HG03558 (cell line): ENCODE data around the gene IPO13.
A peak's percentile ranks its signal among the peaks of the same experiment; 100 is the strongest.

Experiments
- ATAC-seq: cut with Tn5 transposase; IDR thresholded peaks from one replicate; pipeline ENCODE4 v1.9.1; 2021; ENCODE audit warnings: moderate number of reproducible peaks; ENCODE audit not compliant: unreplicated experiment; ENCODE audit errors: extremely low read depth

IPO13 gene

DNA sequence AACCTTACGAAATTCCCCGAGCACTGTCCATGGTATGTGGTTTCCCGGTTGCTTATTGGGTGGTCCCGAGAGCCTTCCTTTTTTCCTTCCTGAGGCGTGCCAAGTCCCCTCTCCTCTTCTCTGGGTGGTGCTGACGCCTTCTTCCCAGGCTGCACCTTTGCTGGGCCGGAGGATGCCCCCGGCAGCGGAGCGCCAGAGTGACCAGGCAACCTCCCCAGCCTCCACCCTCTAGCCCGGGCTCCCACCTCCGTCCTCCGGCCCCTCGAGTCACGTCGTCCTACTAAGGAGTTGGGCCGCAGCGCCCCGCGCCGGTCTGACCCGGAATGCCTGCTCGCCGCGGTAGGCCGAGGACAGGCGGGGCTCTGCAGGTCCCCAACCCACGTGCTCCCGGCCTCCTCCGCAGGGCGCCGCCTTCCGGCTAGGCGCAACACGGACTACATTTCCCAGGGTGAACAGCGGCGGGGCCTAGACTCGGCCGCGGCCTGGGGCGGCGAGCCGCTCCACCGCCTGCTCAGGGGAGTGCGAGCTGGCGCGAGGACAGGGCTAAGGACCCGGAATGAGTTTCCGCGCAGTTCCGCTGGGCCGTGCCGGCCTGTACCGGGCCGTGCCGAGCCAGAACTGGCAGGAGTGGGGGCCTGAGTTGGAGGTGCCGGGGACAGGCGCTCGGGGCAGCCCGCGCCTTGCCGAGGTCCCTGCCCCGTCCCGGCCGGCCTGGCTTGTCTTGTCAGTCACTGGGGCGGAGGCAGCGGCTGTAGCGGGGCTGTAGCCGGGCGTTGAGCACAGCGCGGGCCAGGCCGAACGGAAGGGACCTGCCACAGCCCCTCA is at the start of gene IPO13:
Gene IPO13 (plus strand): TSS at position 715 of the 825 bp plus-strand sequence. CDS start 651 bp downstream, outside the sequence.
- ATAC-seq = peak; percentile 88

GRCh38 chr1:43898981-43899380 is 47.8 kb upstream of the IPO13 start:
- no peak for ATAC-seq

GRCh38 chr1:43900386-43900785 is 46.4 kb upstream of the IPO13 start:
- ATAC-seq = no peak

DNA sequence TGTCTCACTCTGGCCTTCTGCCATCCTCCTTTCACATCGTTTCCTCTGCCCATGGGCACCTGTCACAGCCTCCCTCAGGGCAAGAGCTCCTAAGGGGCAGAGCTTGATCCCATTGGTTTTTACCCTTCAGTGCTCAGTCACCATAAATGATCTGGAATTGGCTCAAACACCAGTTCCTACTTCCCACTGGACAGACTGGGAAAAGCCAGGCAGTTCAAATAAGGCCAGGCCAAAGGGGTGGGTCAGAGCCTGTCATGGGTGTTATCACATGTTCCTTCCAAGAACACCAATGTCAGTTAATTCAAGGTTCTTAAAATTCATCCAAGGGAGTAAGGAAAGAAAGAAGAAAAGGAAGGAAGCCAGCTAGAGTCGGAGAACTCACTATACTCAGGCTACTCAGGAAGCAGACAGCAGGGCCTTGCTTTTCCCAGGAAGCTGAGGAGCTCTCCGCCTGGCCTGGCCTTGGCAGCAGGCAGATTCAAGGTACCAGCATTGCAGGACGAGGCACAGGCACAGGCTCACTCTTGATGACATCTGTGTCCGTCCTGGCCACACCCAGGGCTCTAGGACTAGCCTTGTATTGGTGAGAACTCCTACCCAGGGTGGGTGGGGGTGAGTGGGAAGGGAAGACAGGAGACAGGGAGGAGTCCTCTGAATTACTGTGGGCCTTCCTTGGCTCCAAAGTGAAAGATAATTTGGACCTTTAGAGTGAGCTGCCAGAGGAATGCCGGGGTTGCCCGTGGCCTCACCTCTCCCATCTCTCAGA is 45.4 kb upstream of the IPO13 start:
- no peak for ATAC-seq

GRCh38 chr1:43902058-43902831 is 44.5 kb upstream of the IPO13 start:
- no peak for ATAC-seq

GRCh38 chr1:43904660-43905551 is 41.8 kb upstream of the IPO13 start:
- no peak for ATAC-seq

DNA sequence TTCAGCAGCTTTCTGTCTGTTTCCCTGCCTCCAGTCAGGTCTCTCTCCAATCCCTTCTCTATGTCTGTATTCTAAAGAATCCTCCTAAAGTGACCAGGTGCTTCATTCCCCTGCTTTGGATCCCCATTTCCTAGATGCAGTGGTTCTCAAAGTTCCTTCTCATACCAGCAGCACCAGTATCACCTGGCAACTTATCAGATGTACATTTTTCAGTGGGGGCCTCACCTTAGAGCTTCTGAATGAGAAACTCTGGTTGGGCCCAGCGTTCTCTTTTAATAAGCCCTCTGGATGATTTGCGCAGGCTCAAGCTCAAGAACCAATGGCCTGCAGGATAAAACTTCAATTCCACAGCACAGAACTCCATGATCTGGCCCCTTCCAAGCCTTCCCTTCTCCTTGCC is 38.5 kb upstream of the IPO13 start:
- no peak for ATAC-seq

- ATAC-seq = no peak
These were observed 37.9 kb upstream of the IPO13 start for GRCh38 chr1:43908858-43909257.

DNA sequence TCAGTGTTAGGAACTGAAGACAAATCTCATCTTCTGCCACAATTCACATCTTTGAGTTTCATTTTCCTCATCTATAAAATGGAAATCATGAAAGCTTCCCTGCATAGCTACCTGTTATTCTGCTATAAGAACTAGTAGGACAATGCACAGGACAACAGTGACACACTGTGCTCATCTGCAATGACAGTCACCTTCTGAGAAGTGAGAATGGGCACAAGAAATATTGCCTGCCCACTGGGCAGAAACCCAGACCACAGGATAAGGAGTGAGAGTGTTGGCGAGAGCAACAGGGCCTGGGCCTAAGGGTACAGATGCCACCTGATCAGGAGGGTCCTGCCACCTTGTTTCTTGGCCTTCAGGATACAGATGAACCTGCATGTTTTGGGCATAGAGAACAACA is 36.4 kb upstream of the IPO13 start:
- ATAC-seq = no peak

DNA sequence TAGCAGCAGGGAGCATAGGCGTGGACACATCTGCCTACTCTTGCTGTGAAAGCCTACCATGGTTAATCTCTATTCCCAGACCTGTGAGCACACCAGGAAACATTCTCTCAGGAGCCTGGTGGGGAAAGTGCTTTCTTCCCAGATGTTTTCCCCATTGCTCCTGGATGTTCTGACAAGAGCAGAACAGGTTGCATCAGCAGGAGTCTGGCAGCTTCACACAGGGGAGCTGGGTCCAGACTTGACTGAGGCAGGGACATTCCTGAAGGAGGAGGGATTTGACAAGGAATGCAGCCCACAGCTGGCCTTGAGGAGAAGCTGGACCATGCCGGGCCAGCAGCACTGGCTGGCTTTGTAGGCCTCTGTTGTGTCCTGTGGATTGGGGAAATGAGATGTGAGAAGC is 34.1 kb upstream of the IPO13 start:
- no peak for ATAC-seq

GRCh38 chr1:43913051-43913501 is 33.7 kb upstream of the IPO13 start:
- no peak for ATAC-seq

DNA sequence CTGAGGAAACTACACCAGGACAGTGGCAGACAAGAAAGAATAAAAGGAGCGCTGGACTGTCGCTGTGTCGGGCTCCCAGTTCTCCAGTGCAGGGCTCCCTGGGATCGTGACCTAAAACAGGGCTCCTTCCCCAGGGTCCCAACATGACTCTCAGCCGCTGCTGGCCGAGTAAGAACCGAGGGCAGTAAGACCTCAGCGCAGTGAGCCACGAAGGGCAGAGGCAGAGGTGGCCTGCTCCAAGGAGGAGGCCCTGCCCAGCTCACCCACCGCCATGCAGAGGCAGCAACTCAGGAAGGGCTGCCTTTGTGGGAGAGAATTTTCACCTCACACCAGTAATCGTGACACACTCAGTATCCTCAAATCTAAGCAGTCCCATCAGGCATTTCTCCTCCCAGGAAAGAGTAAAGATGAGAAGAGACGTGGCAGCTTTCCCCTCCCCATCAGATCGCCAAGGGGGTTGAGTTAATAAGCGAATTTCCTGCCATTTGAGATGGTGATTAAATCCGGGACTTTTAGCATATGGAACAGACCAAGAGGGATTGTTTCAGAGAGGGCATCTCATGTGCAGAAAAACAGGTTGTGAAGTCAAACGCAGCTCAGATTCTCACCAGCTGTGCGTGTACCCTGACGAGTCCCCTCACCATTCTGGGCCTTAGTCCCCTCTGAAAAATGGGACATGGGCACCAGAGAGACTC is 32.9 kb upstream of the IPO13 start:
- no peak for ATAC-seq

DNA sequence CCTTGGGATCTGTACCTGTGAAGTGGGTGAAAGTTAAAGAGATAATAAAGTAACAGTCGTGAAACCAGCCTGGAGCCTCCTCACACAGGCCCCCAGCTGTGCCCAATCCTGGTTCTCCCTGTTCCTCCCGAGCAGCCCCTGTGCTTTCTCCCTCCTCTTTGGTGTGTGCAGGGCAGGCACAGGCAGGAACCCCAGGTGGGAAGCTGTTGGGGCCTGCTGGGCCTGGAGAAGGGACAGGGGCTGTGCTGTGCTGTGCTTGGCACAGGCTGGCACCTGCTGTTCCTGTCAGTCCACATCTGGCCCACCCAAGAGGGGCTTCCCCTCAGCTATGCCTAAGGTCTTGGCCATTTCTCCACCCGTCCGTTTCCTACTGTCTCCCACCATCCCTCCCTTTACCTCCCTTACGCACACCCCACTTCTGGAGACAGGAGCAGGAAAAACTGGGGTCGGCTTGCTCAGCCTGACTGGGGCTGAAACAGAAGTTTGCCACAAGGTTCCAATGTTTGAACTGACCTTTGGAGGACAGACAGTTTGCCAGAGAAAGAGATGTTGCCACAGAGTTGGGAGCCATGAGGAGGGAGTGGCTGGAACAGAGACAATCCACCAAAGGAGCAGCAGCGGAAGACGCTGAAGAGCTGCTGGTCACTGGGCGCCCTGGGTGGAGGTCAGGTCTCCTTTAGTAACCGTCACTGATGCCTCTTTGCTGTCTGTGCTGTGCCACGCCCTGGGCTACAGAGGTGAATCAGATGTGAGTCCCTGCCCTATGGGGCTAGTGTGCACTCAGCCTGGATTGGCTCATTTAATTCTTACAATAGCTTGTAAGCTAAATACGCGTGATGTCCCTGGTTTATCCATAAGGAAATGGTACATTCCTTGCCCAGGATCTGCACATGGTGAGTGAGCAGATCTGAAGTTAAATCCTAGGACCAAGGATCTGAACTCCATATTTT is 31.9 kb upstream of the IPO13 start:
- ATAC-seq = no peak

DNA sequence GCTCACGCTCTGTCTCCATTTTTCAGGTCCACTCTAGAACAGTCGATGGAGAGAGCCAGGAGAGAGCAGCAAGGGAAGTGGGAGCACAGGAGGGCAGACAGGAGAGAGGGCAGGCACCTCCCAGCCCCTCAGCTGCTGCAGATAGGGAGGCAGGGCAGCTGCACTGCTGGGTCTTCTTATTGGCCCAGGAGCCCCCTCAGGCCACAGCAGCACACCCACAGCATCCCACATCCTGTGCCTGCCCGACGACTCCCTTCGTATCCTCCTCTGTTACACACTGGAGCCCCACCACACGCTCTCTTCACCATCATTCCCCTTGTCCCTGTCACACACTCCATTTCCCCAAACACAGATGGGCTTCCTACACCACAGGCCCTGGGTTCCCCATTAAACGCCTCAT is 26.8 kb upstream of the IPO13 start:
- ATAC-seq = no peak

DNA sequence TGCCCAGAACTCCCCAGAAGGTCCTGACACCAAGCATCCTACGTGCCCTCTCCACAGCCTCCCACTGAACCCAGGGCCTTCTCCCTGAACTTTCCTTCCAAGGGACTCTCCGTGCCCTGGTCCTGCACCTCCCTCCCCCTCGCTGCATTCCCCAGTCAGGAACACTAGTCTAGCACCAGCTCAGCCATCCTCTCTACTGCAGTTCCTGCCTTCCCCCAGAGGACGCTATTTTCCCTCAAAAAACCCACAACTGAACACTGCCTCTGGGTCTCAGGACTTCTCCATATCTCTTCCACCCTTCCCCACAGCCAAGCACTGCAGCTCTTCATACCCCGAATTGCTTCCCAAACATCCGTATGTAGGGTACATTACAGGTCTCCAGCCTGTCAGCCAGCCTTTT is 25.7 kb upstream of the IPO13 start:
- no peak for ATAC-seq

DNA sequence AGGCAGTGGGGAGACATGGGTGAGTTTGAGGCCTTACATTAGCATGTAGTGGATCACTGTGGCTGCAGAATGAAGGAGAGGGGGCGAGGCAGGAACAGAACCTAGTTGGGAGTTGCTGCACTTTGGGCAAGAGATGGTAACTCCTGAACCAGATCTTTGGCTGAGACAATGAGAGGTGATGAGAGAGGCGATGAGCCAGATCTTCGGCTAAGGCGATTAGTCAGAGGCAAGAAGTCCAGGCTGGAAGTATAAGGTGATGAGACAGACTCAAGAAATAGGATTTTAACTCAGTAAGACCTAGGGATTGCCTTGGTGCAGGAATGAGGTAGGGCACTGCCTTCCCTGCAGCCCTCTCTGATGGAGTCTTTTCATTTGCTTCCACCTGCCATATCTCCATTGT is 22.2 kb upstream of the IPO13 start:
- no peak for ATAC-seq

DNA sequence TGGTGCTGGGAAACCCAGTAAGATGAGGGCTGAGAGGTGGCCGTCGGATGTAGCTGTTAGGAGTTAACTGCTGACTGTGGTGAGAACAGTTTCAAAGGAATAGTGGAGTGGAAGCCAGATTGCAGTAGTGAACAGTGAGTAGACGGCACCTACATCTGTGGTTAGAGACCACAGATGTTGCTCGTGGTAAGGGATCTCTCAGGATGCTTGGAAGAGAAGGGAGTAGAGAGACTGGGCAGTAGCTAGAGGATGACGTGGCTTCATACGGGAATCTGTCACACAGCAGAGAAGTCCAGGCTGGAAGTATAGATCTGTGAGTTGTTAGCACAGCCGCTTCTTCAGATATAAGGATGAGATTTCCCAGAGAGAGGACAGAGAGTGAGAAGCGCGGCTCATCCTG is 20.9 kb upstream of the IPO13 start:
- no peak for ATAC-seq
